SU-DHL-6 (cell line): ENCODE data around the gene SRSF4.

ENCODE experiments used
- EZH2phosphoT487 ChIP-seq: fragments of 200-600 bp; sonication (generic), shearing (Covaris generic); conservative IDR thresholded peaks from 2 replicates; pipeline ENCODE4 v1.6.1; 2018; ENCODE audit warnings: mild to moderate bottlenecking, antibody characterized with exemption, low read length, moderate library complexity, mixed read lengths
- TF ChIP-seq, protein P1 (sequence below): fragments of 200-600 bp; sonication (generic); IDR thresholded peaks from one replicate; pipeline ENCODE4 v1.5.1; 2017; ENCODE audit warnings: antibody characterized with exemption, mild to moderate bottlenecking, low read length, moderate library complexity; ENCODE audit not compliant: insufficient read depth, poor library complexity, severe bottlenecking

DNA sequence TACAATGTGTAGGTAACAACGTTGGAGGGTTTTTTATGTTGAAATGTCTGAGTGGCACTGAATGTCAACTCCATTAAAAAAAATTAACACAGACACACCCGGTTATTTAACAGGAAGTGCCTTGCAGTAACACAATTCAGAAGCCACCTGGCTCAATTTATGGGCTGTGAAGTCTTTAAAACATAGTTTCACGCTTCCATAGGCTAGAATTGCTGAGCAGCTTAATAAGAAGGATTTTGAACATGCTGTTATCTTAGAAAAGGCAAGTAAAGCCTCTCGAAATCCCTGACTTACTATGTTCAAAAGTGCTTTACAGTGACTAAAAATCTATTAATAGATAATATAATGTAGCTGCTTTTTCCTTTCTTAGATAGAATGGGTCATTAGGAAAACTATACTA lies 19.7 kb downstream of the SRSF4 start:
- TF ChIP-seq, protein P1, sequence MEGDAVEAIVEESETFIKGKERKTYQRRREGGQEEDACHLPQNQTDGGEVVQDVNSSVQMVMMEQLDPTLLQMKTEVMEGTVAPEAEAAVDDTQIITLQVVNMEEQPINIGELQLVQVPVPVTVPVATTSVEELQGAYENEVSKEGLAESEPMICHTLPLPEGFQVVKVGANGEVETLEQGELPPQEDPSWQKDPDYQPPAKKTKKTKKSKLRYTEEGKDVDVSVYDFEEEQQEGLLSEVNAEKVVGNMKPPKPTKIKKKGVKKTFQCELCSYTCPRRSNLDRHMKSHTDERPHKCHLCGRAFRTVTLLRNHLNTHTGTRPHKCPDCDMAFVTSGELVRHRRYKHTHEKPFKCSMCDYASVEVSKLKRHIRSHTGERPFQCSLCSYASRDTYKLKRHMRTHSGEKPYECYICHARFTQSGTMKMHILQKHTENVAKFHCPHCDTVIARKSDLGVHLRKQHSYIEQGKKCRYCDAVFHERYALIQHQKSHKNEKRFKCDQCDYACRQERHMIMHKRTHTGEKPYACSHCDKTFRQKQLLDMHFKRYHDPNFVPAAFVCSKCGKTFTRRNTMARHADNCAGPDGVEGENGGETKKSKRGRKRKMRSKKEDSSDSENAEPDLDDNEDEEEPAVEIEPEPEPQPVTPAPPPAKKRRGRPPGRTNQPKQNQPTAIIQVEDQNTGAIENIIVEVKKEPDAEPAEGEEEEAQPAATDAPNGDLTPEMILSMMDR = no peak
- no peak for TF ChIP-seq EZH2phosphoT487
